GM20000 (cell line): ENCODE data around the gene HOXB7.
A peak's percentile ranks its signal among the peaks of the same experiment; 100 is the strongest.

Experiments used
- DNase-seq: peaks from one replicate; pipeline ENCODE4 v3.0.0; 2012; ENCODE audit warnings: low spot score
- CTCF ChIP-seq: IDR thresholded peaks from 2 replicates; pipeline ENCODE4 v1.5.1; 2012; ENCODE audit warnings: mild to moderate bottlenecking, control low read depth; ENCODE audit errors: extremely low read depth, missing control alignments

Gene HOXB7

GRCh38 chr17:48593840-48594537 lies 16.8 kb downstream of the HOXB7 start:
- TF ChIP-seq CTCF: peak; percentile 92
- DNase-seq: peak; percentile 93

- peak; percentile 49 for DNase-seq
- TF ChIP-seq CTCF: no peak
These were observed 17.5 kb downstream of the HOXB7 start, which contains the start of gene HOXB5 for GRCh38 chr17:48593126-48593829. Gene HOXB5, minus strand, starts transcription at chr17:48593779. Its CDS starts 97 bp downstream, at chr17:48593682.

- no peak for TF ChIP-seq CTCF
- DNase-seq: no peak
These were observed 18.2 kb downstream of the HOXB7 start for GRCh38 chr17:48592577-48592976.

- no peak for TF ChIP-seq CTCF
- no peak for DNase-seq
These were observed 18.7 kb downstream of the HOXB7 start for GRCh38 chr17:48592057-48592514.

- DNase-seq: no peak
- no peak for TF ChIP-seq CTCF
These were observed 19.4 kb downstream of the HOXB7 start for GRCh38 chr17:48591255-48592056.

- TF ChIP-seq CTCF: no peak
- DNase-seq: no peak
These were observed 20.1 kb downstream of the HOXB7 start for GRCh38 chr17:48590607-48591161.
